KOPT-K1 (cell line): ENCODE measurements around the gene EFCAB11.

Source experiments
- H3K27ac ChIP-seq: fragments of 200-600 bp; sonication (generic); 2 replicates; pipeline ENCODE4 v1.5.1; 2016; ENCODE audit warnings: antibody characterized with exemption, mild to moderate bottlenecking, low read depth, low read length; ENCODE audit not compliant: poor library complexity, severe bottlenecking
- H3K36me3 ChIP-seq: fragments of 200-600 bp; sonication (generic); 2 replicates; pipeline ENCODE4 v1.5.1; 2017; ENCODE audit warnings: antibody characterized with exemption, mild to moderate bottlenecking, low read length, moderate library complexity; ENCODE audit not compliant: insufficient read depth
- H3K9me3 ChIP-seq: fragments of 200-600 bp; sonication (generic); 2 replicates; pipeline ENCODE4 v1.5.1; 2017; ENCODE audit warnings: antibody characterized with exemption, low read length, mild to moderate bottlenecking; ENCODE audit not compliant: insufficient read depth, poor library complexity, severe bottlenecking

Gene EFCAB11

GRCh38 chr14:89746654-89747053 lies 207.9 kb downstream of the EFCAB11 start:
- H3K9me3 ChIP-seq, result peaks cover 14% of the 10 kb centered on the region
- H3K27ac ChIP-seq, result no peak overlapping the region
- no peaks in the 10 kb centered on the region for H3K36me3 ChIP-seq

GRCh38 chr14:89746135-89746534 lies 208.4 kb downstream of the EFCAB11 start:
- peaks cover 16% of the 10 kb centered on the region for H3K9me3 ChIP-seq
- no peak overlapping the region for H3K27ac ChIP-seq
- no peaks in the 10 kb centered on the region for H3K36me3 ChIP-seq
